Testis (tissue), 3 donors: Measurements from ENCODE around the gene ENTPD5. TPM values are rescaled to one million over a fixed set of nuclear protein-coding genes. Genes with fewer than 3 reads are reported as not detected.
"Not testable (repeated sequence)": the region's sequence is repeated elsewhere in the genome, so short reads cannot be mapped to it uniquely, and the experiment has no call there.

ENCODE experiments used
- DNase-seq: peaks from one replicate; pipeline ENCODE4 v3.0.0-alpha.2; 2019
- H3K27ac ChIP-seq, 2 donors: fragments of 200-600 bp; sonication (generic); one replicate each; pipeline ENCODE4 v1.5.1; 2019
- H3K27me3 ChIP-seq: fragments of 200-600 bp; sonication (generic); one replicate; pipeline ENCODE4 v1.5.1; 2019
- H3K36me3 ChIP-seq: fragments of 200-600 bp; sonication (generic); one replicate; pipeline ENCODE4 v1.5.1; 2017; ENCODE audit warnings: low read depth; ENCODE audit errors: missing control alignments
- H3K4me1 ChIP-seq: fragments of 200-600 bp; sonication (generic); one replicate; pipeline ENCODE4 v1.5.1; 2019
- H3K4me3 ChIP-seq, 2 donors: fragments of 200-600 bp; sonication (generic); one replicate each; pipeline ENCODE4 v1.5.1; 2017 to 2019
- H3K9me3 ChIP-seq: fragments of 200-600 bp; sonication (generic); one replicate; pipeline ENCODE4 v1.5.1; 2017
- CTCF ChIP-seq, 3 experiments: fragments of 450-650 bp in 2 of 3; fragments of 200-600 bp in 1 of 3; sonication (generic) in 1 of 3; IDR thresholded peaks; one replicate each; pipeline ENCODE4 v1.5.1; 2016 to 2019; ENCODE audit warnings: antibody characterized with exemption in 3 of 3, mild to moderate bottlenecking in 2 of 3, moderate library complexity in 1 of 3
- POLR2A ChIP-seq: fragments of 450-650 bp; IDR thresholded peaks from one replicate; pipeline ENCODE4 v1.6.1; 2017; ENCODE audit warnings: antibody characterized with exemption, mild to moderate bottlenecking, moderate library complexity
- WGBS, 2 donors: methylation state at CpG; one replicate each; pipeline ENCODE4 v1.1.5; 2018; 5-methylcytosine and 5-hydroxymethylcytosine counted together
- intact Hi-C: fragments of 100-400 bp; cut with DNase I; formaldehyde crosslinking; loops from one replicate; pipeline ENCODE4 v1.15.1; 2023; ENCODE audit warnings: low total_unique reads
- polyA plus RNA-seq: library from polyadenylated mRNA; stranded (reverse); fragments of 350-450 nt; fragmentation: Illumina TruSeq; extraction: RNeasy Lipid Tissue Mini Kit (QIAGEN cat#74804); gene quantifications from one replicate; pipeline ENCODE4 v1.2.3, GENCODE V29; 2014; ENCODE audit warnings: low read depth, low replicate concordance; ENCODE audit not compliant: insufficient read depth
- total RNA-seq, 2 donors: library from RNA; depleted of rRNA; stranded (reverse); fragments of >200 nt; gene quantifications; one replicate each; pipeline ENCODE4 v1.2.3, GENCODE V29; 2016

The ENTPD5 gene
- total and polyA plus RNA-seq, 3 donors from 2014 or later: 12.9 to 39.5 (median 20.3) TPM

- intact Hi-C loops: no loop called here
- Histone ChIP-seq H3K27me3 (no peaks in the 10 kb centered on the region), H3K4me3 (no peak overlapping the region), H3K9me3 (no peaks in the 10 kb centered on the region), H3K36me3 (no peaks in the 10 kb centered on the region), H3K4me1 (no peaks in the 10 kb centered on the region), H3K27ac (no peak overlapping the region)
- DNase-seq: no peak
- no peak for TF ChIP-seq CTCF (IDR thresholded peaks at IDR 0.05)
- no peak for TF ChIP-seq POLR2A
- 90 to 96% methylated on average over 6 to 7 of the region's 7 CpGs for WGBS, 2 donors
Observed at GRCh38 chr14:73942180-73942579, 76.9 kb downstream of the ENTPD5 start.

GRCh38 chr14:73937012-73937411, 82.1 kb downstream of the ENTPD5 start:
- Histone ChIP-seq H3K9me3 (no peaks in the 10 kb centered on the region), H3K36me3 (no peaks in the 10 kb centered on the region), H3K4me1 (no peaks in the 10 kb centered on the region), H3K4me3 (no peak overlapping the region), H3K27ac (no peak overlapping the region), H3K27me3 (no peaks in the 10 kb centered on the region)
- no peak for DNase-seq
- intact Hi-C loops: no loop called here
- WGBS, 2 donors: 82 to 92% methylated on average over 2 of the region's 2 CpGs
- TF ChIP-seq POLR2A (no peak), CTCF (IDR thresholded peaks at IDR 0.05) (no peak)

GRCh38 chr14:73936548-73936947, 82.5 kb downstream of the ENTPD5 start:
- Histone ChIP-seq H3K9me3 (no peaks in the 10 kb centered on the region), H3K27ac (no peak overlapping the region), H3K36me3 (no peaks in the 10 kb centered on the region), H3K4me3 (no peak overlapping the region), H3K4me1 (no peaks in the 10 kb centered on the region), H3K27me3 (no peaks in the 10 kb centered on the region)
- intact Hi-C loops: no loop called here
- DNase-seq: no peak
- TF ChIP-seq POLR2A (no peak), CTCF (IDR thresholded peaks at IDR 0.05) (no peak)
- WGBS, 2 donors: 89 to 93% methylated on average over 1 of the region's 1 CpG

- H3K36me3 ChIP-seq: no peaks in the 10 kb centered on the region
- TF ChIP-seq POLR2A (no peak), CTCF (IDR thresholded peaks at IDR 0.05) (peak in 2 of 3 experiments; percentile 33 to 35)
- H3K4me3 ChIP-seq: no peak overlapping the region
- no peaks in the 10 kb centered on the region for H3K9me3 ChIP-seq
- intact Hi-C loops: no loop called here
- no peaks in the 10 kb centered on the region for H3K4me1 ChIP-seq
- no peaks in the 10 kb centered on the region for H3K27me3 ChIP-seq
- DNase-seq: no peak
- H3K27ac ChIP-seq: no peak overlapping the region
- 68 to 79% methylated on average over 2 of the region's 2 CpGs for WGBS, 2 donors
Observed at GRCh38 chr14:73935666-73936065, 83.4 kb downstream of the ENTPD5 start.

- no peak overlapping the region for H3K4me3 ChIP-seq
- H3K9me3 ChIP-seq: no peaks in the 10 kb centered on the region
- no peak for TF ChIP-seq CTCF (IDR thresholded peaks at IDR 0.05)
- TF ChIP-seq POLR2A: no peak
- H3K27ac ChIP-seq: no peak overlapping the region
- 77 to 92% methylated on average over 5 of the region's 5 CpGs for WGBS, 2 donors
- DNase-seq: no peak
- H3K36me3 ChIP-seq: no peaks in the 10 kb centered on the region
- H3K27me3 ChIP-seq: no peaks in the 10 kb centered on the region
- no peaks in the 10 kb centered on the region for H3K4me1 ChIP-seq
- intact Hi-C loops: no loop called here
Observed at GRCh38 chr14:73924337-73924736, 94.8 kb downstream of the ENTPD5 start.

GRCh38 chr14:73919457-73919856, 99.6 kb downstream of the ENTPD5 start:
- H3K27me3 ChIP-seq, H3K4me1 ChIP-seq, H3K9me3 ChIP-seq, intact Hi-C loops, H3K36me3 ChIP-seq, H3K4me3 ChIP-seq, H3K27ac ChIP-seq, DNase-seq: not testable (repeated sequence)
- 95 to 97% methylated on average over 2 of the region's 2 CpGs for WGBS, 2 donors
